EL (cell line): ENCODE results near the gene NTRK1.
A peak's percentile ranks its signal among the peaks of the same experiment; 100 is the strongest.

ENCODE experiments used
- DNase-seq: peaks from one replicate; pipeline ENCODE4 v3.0.0-alpha.2; 2016

The NTRK1 gene

DNA sequence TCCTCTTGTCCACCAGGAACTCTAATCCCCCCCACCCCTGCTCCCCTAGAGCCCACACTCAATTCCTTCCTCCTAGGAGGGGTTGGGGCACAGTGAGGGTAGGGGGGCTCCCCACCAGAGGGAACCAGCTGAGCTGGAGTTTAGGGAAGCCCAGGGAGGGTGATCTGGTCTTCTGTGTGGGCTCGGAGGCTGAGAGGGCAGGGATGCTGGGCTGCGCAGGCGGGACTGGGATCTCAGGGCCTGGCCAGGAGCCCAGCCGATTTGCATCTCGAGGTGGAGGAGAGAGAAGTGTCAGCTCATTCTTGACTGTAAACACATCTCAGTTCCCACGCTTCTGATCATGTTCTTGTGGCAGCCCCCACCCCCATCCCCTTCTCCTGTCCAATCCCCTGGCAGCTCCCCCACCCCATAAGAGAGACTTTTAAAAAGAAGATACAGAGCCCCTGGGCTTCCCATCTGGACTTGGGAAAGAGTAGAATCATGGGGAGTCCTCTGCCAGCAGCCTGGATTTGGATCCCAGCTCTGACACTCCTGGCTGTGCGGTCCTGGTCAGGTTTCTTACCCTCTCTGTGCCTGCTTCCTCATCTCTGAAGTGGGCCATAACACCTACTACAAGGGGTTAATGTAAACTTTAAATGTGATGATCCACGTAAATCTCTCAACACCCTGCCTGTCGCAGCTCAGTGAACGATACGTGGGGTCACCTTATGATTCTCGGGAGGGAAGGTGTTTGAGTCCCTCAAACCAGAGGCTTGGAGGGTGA, 39.5 kb downstream of the NTRK1 start:
- no peak for DNase-seq

DNA sequence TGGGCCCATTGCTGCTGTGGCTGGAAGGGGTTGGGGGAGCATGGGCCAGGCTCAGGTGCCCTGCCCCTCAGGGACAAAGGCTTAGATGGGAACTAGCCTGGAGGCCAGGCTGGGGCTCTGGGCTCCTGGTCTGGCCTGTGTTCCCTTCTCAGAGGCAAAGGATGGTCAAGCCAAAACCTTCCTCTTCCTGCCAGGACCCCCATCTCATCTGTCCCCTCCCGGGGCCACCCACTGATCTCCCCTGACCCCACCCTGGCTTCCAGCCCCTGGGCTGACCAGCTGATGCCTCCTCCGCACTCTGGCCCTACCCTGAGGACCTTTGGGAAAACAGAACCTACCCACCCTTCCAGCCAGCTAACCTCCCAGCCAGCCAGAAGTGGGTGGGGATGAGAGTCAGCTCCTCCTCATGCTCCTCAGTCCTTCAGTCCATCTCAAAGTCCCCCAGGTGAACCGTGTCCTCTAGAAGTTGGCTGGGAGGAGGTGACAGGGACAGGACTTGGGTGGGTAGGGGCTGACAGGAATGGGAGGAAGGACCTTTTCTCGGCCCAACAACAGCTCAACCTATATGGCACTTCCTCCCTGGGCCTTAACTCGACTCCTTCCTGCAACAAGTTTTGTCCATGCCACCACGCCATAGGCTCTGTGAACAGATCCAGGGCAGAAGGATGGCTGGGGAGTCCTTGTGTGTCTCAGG, 40.4 kb downstream of the NTRK1 start:
- no peak for DNase-seq

DNA sequence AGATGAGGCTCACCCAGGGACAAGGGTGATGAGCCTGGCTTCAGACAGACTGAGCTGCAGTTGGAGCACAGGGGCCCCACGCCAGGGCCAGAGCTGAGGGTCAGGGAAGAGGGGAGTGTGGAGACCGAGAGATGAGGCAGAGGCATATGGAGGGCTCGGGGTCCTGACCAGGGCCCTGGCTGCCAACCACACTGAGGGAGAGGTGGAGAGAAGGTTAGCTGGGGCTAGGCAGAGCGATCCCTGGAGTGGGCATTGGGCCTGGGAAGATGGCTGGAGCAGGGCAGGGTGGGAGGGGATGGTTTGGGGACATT, 40.9 kb downstream of the NTRK1 start:
- no peak for DNase-seq

DNA sequence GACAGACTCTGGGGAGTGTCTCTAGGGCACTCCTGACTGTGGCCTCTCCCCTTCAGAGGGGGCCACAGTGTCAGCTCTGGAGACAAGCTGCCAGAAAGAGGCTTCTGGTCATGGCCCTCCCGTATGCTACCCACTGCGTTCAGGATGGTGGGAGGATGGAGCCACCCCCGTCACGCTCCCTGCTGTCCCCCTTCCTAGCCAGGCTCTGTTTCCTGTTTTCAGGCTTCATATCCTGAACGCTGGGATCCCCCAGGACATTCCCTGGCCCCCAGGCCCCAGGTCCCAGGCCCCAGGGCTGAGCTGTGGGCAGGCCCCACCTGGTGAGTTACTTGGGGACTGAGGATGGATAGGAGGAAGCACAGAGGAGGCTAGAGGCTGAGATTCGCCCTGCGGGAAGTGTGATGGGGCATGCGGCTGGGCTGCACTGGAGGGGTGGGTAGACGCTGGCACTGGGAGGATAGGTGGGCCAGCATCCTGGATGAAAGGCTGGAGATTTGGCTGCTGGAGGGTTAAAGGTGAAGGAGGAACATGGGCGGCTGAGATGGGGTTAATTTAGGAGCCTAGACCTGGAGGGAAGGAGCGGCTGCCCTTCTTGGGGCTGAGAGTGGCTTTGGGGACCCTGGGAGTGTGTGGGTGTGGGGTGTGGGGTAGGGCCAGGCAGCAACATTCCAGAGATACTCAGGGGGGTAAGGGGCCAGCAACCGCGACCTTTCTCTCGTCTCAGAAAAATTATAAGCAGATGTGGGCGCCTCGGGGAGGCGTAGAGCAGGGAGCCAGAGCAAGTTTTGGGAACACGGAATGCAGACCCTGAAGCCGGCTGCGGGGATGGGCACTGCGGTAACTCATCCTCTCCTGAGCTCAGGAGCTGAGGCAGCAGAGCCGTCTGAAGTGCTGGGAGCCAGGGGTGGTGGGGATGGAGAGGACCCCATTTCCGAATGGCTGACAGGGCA, 41.6 kb downstream of the NTRK1 start:
- peak; percentile 77 for DNase-seq

DNA sequence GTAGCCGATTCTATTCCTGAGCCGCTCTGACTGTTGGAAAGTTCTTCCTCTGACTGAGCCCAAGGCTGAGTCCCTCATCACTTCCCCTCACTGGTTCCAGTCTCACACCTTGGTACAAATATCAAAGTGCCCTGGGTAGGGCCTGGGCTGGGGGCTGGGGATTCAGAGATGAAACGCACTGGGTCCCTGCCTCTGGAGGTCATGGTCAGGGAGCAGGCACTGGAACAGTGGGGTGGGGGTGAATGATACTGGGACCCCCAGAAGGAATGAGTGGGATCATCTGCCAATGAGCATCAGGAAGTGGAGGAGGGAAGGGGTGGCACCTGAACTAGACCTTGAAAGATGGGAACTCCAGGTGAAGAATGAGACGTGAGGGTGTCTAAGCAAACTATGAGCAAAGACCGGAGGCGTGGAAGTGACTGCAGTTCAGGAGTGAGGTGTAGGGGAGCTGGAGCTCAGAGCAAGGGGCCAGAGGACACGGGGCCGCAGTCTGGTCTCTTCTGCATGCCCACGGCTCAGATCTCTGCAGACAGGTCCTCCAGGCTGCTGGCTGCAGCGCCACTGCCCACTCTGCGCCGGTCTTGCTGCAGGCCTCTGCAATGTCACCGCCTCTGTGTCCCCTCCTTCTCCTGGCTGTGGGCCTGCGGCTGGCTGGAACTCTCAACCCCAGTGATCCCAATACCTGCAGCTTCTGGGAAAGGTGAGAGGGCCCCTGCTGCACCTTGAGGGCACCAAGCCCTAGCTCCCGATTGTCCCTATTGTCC, 42.8 kb downstream of the NTRK1 start:
- DNase-seq = no peak

DNA sequence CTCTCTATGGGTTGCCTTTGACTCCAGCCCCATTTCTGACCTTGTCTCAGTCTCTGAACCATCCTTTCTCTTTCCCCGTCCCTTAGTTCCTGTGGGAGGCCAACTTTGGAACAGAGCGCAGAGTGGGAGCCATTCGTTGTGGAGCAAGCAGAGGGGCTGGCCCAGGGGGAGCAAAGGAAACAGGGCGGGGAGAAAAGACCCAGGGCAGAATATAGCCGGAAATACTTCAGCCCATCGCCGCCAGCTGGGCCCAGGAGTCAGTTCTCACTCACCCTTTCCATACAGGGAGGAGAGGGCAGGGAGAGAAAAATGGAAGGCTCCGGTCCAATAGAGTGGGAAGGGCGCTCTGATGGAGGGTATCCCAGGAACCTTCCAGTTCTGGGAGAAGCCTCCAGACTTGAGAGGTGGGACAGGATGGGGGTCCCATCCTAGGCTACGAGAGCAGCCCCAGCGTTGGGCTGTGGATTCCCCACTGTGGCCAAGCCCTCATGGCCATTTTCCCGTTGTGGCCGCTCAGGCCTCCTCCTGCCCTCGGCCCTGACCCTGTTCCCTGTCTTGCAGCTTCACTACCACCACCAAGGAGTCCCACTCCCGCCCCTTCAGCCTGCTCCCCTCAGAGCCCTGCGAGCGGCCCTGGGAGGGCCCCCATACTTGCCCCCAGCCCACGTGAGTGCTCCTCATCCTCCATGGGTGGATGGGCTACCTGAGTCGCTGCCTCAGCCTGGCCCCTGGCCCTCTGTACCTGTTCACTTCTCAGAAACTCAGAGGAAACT, 43.7 kb downstream of the NTRK1 start:
- DNase-seq = no peak

DNA sequence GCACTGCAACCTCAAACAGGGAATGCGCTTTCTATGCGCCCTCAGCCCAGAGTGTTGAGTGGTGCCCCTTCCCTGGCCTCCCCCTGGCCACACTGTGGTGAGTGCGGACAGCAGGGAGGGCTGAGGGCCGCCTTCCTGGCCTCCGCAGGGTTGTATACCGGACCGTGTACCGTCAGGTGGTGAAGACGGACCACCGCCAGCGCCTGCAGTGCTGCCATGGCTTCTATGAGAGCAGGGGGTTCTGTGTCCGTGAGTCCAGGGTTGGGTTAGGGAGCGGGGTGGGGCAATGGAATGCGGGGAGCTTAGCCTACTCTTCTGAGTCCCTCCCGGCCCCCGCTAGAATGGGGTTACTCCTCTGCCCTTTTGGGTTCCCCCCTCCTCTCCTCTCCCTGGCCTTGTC, 44.5 kb downstream of the NTRK1 start:
- no peak for DNase-seq

DNA sequence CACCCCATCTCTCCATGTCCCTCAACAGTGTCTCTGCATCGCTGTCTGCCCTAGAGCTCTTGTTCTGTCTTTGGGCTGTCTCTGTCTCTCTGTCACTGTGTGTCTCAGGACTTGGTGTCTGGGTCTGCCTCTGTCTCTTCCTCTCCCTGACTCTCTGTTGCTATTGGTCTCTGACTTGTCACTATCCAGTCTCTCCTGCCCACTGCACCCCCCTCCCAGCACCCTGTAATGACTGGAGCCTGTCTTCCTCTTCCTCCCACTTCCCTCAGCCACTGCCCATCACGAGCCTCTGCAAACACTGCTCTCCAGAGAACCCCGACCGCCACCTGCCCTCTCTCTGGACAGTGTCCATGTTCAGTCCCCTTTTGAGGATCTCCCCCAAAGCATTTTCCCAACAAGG, 45.0 kb downstream of the NTRK1 start:
- no peak for DNase-seq

DNA sequence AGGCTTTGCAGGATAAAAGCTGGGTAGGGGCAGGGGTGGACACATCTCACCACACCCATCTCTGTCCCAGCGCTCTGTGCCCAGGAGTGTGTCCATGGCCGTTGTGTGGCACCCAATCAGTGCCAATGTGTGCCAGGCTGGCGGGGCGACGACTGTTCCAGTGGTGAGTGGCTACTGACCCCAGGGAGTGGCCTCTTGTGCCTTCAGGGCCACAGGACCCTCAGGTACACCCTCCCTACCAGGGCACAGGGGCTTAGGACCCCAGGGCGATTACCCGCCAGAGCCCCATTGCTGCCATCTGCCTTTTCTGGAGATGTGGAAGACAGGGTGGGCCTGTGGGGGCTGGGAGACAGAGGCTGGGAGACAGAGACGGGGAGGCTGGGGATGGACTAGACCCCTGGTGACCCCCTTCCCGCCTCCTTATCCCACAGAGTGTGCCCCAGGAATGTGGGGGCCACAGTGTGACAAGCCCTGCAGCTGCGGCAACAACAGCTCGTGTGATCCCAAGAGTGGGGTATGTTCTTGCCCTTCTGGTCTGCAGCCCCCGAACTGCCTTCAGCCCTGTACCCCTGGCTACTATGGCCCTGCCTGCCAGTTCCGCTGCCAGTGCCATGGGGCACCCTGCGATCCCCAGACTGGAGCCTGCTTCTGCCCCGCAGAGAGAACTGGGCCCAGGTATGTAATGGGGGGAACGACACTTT, 45.7 kb downstream of the NTRK1 start:
- DNase-seq = no peak

DNA sequence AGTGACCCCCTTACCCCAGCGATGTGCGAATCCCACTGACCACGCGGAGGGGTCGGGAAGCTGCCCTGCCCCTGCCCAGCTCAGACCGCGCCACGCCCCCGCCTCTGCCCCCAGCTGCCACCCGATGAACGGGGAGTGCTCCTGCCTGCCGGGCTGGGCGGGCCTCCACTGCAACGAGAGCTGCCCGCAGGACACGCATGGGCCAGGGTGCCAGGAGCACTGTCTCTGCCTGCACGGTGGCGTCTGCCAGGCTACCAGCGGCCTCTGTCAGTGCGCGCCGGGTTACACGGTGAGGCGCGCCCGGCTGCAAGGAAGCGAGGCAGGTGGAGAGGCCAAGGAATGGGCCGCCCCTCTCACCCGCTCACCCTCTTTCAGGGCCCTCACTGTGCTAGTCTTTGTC, 47.9 kb downstream of the NTRK1 start:
- no peak for DNase-seq

DNA sequence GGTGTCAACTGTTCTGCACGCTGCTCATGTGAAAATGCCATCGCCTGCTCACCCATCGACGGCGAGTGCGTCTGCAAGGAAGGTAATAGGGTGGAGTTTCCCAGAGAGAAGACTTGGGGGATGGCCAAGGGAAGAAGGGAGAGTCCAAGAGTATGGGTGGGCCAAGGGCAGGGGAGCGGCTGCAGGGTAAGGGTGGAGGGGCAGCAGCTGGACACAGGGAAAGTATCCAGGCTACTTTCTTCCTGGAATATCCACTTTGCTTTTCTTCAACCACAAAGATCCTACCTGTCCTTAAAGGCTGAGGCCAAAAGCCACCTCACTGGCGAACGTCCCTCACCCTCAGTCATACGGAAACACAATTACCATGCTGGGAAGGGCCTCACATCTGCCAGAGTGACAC, 48.3 kb downstream of the NTRK1 start:
- DNase-seq = no peak

DNA sequence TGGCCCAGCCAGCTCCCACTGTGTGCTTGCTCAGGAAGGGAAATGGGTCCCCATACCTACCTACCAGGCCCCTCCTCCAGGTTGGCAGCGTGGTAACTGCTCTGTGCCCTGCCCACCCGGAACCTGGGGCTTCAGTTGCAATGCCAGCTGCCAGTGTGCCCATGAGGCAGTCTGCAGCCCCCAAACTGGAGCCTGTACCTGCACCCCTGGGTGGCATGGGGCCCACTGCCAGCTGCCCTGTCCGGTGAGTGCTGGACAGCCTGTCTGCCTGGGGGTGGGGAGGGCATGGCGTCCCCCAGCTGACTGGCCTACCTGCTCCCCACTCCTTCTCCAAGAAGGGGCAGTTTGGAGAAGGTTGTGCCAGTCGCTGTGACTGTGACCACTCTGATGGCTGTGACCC, 49.0 kb downstream of the NTRK1 start:
- DNase-seq = no peak

DNA sequence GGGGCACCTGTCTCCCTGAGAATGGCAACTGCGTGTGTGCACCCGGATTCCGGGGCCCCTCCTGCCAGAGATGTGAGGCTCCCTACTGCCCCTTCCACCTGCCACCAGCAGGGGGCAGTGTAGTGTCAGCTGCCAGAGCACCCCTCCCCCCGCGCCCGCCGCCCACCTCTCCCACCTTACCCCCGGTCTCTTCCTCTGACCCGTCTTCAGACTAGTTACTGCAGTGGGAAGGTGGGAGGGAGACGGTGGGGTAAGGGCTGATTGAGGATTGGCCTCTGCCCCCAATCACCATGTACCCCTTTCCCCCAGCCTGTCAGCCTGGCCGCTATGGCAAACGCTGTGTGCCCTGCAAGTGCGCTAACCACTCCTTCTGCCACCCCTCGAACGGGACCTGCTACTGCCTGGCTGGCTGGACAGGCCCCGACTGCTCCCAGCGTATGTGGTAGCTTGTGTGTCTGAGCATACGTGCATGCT, 49.7 kb downstream of the NTRK1 start:
- DNase-seq = no peak

DNA sequence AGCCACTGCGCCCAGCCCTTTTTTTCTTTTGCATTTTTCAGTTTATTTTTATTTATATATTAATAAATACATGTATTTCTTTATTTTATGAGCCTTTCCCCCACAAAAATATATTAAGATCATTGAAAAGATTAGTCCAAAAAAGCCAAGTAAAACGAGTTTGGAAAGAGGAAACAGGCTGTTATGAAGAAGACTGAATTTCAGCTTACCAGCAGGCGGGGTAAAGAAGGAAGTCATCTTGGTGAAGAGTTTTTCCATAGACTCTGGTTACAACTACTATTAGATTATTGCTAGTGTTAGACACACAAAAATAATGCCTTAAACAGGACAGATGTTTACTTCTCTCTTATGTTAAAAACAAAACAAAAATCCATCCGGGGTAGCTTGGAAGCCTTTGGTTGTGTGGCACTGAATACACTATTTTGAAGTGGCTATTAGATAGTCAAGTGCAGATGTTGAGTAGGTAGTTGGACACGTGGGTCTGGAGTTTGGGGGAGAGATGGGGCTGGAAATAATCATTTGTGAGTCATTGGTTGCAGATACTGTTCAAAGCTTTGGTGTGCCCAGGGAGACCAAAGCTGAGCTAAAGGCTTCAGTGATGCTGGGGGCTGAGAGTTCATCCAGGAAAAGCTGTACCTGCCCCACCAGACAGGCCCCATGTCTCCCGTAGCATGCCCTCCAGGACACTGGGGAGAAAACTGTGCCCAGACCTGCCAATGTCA, 51.1 kb downstream of the NTRK1 start:
- DNase-seq = no peak

DNA sequence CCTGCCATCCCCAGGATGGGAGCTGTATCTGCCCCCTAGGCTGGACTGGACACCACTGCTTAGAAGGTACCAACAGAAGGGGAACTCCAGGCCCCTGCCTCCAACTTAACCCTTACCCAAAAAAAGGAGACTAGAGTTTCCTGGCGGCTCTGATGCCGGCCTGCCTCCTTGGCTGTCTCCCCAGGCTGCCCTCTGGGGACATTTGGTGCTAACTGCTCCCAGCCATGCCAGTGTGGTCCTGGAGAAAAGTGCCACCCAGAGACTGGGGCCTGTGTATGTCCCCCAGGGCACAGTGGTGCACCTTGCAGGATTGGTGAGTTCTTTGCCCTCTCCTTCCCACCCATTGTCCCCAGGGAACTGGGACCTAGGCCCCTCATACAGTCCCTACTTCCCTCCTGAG, 51.6 kb downstream of the NTRK1 start:
- no peak for DNase-seq

DNA sequence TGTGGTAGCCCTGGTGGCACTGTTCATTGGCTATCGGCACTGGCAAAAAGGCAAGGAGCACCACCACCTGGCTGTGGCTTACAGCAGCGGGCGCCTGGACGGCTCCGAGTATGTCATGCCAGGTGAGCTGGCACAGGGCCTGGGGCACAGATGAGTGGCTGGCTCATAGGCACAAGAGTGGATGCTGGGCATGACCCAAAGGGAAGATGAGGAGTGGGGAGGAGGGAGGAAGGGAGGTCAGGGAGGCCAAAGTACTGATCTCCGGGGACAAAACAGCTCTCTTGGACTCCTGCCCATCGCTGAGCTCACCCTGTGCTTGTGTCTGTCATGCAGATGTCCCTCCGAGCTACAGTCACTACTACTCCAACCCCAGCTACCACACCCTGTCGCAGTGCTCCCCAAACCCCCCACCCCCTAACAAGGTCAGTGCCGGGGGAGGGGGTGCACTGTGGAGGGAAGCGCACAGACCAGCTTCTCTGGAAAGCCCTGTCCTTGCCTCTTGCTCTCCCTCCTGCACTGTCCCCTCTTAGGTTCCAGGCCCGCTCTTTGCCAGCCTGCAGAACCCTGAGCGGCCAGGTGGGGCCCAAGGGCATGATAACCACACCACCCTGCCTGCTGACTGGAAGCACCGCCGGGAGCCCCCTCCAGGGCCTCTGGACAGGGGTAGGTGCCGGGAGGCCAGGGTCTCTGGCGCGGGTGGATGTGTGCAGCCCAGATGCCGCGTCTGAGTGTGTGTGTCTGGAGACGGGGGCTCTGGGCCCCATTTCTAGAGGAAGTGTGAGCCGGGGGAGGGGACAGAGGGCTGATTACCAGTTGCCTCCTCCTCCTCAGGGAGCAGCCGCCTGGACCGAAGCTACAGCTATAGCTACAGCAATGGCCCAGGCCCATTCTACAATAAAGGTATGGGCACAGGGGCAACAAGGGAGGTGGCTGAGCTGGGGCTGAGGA, 52.5 kb downstream of the NTRK1 start:
- DNase-seq = no peak

DNA sequence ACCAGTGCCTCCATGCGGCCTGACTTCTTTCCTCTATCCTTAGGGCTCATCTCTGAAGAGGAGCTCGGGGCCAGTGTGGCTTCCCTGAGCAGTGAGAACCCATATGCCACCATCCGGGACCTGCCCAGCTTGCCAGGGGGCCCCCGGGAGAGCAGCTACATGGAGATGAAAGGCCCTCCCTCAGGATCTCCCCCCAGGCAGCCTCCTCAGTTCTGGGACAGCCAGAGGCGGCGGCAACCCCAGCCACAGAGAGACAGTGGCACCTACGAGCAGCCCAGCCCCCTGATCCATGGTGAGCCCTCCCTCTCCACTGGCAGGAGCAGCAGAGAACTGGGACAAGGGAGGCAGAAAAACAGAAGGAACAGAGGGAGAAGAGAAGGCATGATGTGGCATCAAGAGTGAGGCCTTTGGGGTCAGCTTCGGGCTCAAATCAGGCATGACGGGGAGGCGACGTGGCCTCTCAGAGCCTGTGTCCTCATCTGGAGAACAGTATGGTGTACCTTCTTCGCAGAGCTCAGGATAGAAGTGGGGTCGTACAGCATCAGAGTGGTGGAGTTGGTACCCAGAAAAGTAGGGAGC, 53.2 kb downstream of the NTRK1 start:
- no peak for DNase-seq

DNA sequence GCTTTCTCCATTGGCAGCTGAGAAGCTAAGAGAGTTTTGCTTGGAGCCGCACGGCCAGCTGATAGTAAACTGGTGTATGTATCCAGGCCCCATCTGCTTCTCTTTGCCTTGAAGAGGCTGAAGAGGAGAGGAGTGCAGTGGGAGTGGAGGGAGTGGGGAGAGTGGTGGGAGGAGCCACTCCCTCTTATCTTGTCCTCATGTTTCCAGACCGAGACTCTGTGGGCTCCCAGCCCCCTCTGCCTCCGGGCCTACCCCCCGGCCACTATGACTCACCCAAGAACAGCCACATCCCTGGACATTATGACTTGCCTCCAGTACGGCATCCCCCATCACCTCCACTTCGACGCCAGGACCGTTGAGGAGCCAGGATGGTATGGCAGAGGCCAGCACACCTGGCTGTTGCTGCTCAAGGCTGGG, 53.8 kb downstream of the NTRK1 start:
- peak; percentile 59 for DNase-seq
